Parathyroid adenoma (tissue), 2 donors: ENCODE results near the gene ARSK.

Experiments
- H2AFZ ChIP-seq: fragments of 300-600 bp; sonication (generic); one replicate; pipeline ENCODE4 v1.7.0; 2017; ENCODE audit warnings: antibody characterized with exemption, mild to moderate bottlenecking
- H3K27ac ChIP-seq: fragments of 300-600 bp; sonication (generic); one replicate; pipeline ENCODE4 v1.7.0; 2017
- H3K27me3 ChIP-seq: fragments of 300-600 bp; sonication (generic); one replicate; pipeline ENCODE4 v1.7.0; 2017; ENCODE audit warnings: low read length; ENCODE audit not compliant: control insufficient read depth, insufficient read depth
- H3K36me3 ChIP-seq: fragments of 300-600 bp; sonication (generic); one replicate; pipeline ENCODE4 v1.7.0; 2017; ENCODE audit warnings: low read length; ENCODE audit not compliant: control insufficient read depth, insufficient read depth
- H3K4me1 ChIP-seq: fragments of 300-600 bp; sonication (generic); one replicate; pipeline ENCODE4 v1.7.0; 2017; ENCODE audit warnings: control low read depth
- H3K4me2 ChIP-seq: fragments of 300-600 bp; sonication (generic); one replicate; pipeline ENCODE4 v1.7.0; 2017; ENCODE audit warnings: low read length
- H3K4me3 ChIP-seq: fragments of 300-600 bp; sonication (generic); one replicate; pipeline ENCODE4 v1.7.0; 2017; ENCODE audit warnings: low read depth, low read length
- H3K79me2 ChIP-seq: fragments of 300-600 bp; sonication (generic); one replicate; pipeline ENCODE4 v1.7.0; 2017; ENCODE audit warnings: control low read depth
- H3K9ac ChIP-seq: fragments of 300-600 bp; sonication (generic); one replicate; pipeline ENCODE4 v1.7.0; 2017; ENCODE audit warnings: mild to moderate bottlenecking
- H3K9me3 ChIP-seq: fragments of 300-600 bp; sonication (generic); one replicate; pipeline ENCODE4 v1.7.0; 2017; ENCODE audit warnings: low read length; ENCODE audit not compliant: control insufficient read depth
- TF ChIP-seq, protein P1 (sequence below): fragments of 300-600 bp; sonication (generic); IDR thresholded peaks from one replicate; pipeline ENCODE4 v1.7.0; 2017; ENCODE audit warnings: antibody characterized with exemption, mild to moderate bottlenecking
- donor health status: primary hyperparathyroidism.

The ARSK gene, protein sequence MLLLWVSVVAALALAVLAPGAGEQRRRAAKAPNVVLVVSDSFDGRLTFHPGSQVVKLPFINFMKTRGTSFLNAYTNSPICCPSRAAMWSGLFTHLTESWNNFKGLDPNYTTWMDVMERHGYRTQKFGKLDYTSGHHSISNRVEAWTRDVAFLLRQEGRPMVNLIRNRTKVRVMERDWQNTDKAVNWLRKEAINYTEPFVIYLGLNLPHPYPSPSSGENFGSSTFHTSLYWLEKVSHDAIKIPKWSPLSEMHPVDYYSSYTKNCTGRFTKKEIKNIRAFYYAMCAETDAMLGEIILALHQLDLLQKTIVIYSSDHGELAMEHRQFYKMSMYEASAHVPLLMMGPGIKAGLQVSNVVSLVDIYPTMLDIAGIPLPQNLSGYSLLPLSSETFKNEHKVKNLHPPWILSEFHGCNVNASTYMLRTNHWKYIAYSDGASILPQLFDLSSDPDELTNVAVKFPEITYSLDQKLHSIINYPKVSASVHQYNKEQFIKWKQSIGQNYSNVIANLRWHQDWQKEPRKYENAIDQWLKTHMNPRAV

DNA sequence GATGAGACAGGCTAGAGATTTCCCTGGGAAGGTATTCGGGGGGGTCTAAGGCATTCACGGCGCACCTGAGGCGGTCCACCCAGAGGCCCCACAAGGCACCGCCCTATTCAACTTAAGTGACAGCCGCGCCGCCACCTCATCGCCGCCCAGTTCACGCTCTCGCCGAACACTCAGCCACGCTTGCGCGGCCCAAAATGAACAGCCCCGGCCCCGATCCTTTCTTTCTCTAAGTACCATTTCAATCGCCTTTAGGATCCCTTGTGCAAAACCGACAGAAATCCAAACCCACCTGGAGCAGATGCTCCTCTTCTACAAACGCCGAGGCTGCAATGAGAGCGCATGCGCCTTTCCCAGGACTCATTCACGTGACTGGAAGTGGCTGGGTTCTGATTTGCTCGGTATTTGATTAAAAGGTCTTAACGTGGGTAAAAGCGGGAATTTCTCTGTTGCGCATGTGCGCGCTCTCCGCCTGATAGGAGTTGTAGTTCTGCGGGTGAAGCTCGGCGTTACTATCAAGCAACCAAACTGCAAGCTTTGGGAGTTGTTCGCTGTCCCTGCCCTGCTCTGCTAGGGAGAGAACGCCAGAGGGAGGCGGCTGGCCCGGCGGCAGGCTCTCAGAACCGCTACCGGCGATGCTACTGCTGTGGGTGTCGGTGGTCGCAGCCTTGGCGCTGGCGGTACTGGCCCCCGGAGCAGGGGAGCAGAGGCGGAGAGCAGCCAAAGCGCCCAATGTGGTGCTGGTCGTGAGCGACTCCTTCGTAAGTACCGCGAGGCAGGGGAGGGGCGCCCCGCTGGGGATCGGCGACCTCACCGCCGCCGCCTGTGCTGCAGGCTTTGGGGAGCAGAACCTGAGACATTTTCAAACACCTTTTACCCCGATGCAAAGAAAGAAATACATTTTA, at the start of gene ARSK, which contains the start of gene SKIC3:
ARSK (plus strand) TSS at position 455 of the 902 bp plus-strand sequence; CDS start at position 633, 178 bp downstream.
SKIC3 (minus strand) TSS at position 331 of the 902 bp plus-strand sequence. CDS start 7,827 bp downstream, outside the sequence.
- H3K9ac ChIP-seq, result peak within 1 kb of the TSS; percentile 9
- H3K36me3 ChIP-seq, result no peaks in the 10 kb centered on the region
- no peaks in the 10 kb centered on the region for H3K79me2 ChIP-seq
- H2AFZ ChIP-seq, result peak within 1 kb of the TSS; percentile 95
- TF ChIP-seq, protein P1, sequence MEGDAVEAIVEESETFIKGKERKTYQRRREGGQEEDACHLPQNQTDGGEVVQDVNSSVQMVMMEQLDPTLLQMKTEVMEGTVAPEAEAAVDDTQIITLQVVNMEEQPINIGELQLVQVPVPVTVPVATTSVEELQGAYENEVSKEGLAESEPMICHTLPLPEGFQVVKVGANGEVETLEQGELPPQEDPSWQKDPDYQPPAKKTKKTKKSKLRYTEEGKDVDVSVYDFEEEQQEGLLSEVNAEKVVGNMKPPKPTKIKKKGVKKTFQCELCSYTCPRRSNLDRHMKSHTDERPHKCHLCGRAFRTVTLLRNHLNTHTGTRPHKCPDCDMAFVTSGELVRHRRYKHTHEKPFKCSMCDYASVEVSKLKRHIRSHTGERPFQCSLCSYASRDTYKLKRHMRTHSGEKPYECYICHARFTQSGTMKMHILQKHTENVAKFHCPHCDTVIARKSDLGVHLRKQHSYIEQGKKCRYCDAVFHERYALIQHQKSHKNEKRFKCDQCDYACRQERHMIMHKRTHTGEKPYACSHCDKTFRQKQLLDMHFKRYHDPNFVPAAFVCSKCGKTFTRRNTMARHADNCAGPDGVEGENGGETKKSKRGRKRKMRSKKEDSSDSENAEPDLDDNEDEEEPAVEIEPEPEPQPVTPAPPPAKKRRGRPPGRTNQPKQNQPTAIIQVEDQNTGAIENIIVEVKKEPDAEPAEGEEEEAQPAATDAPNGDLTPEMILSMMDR, result peak; percentile 46
- peak within 1 kb of the TSS; percentile 71 for H3K4me2 ChIP-seq
- peak within 1 kb of the TSS; percentile 85 for H3K4me3 ChIP-seq
- no peaks in the 10 kb centered on the region for H3K9me3 ChIP-seq
- H3K27me3 ChIP-seq, result no peaks in the 10 kb centered on the region
- H3K27ac ChIP-seq, result peak within 1 kb of the TSS; percentile 83
- peaks cover 4% of the 10 kb centered on the region for H3K4me1 ChIP-seq

DNA sequence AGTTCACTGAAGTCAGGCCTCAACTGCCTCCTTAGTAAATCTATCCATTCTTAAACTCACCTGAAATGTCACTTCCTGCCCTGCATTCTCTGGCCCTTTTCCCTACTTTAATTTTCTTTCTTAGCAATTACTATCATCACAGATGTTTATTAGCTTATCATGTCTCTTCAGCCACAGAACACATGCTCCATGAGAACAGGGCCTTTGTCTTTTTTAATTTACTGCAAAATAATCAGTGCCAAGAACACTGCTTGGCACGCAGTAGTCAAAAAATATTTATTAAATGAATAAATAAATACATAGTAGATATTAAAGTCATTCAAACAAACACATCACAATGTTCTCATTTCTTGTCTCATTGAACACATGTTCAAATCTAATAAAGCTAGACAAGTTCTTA, 46.4 kb upstream of the ARSK start:
- H3K9me3 ChIP-seq, result no peaks in the 10 kb centered on the region
- H3K27me3 ChIP-seq, result no peaks in the 10 kb centered on the region
- TF ChIP-seq, protein P1, result no peak
- no peaks in the 10 kb centered on the region for H3K79me2 ChIP-seq
- H3K36me3 ChIP-seq, result no peaks in the 10 kb centered on the region
- no peak overlapping the region for H2AFZ ChIP-seq
- H3K27ac ChIP-seq, result no peak overlapping the region
- H3K4me2 ChIP-seq, result no peak overlapping the region
- H3K4me1 ChIP-seq, result no peaks in the 10 kb centered on the region
- H3K9ac ChIP-seq, result no peak overlapping the region
- H3K4me3 ChIP-seq, result no peak overlapping the region

DNA sequence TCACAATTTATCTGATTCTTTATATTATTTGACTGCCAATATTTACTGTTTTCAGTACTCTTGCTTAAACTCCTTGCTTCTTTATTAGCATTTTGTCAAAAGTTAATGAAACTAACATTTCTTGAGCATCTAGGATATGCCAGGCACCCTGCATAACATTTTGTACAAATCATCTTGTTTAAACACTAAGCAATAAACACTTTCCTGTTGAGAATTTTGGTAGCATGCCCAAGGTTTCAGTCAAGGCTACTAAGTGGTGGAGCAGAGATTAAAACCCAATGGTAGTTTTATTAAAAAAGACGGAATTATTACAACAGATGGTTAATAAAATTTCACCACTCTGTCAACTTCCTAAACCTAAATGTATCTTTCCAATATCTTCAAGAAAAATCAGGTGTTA, 43.3 kb upstream of the ARSK start:
- H3K9me3 ChIP-seq, result no peaks in the 10 kb centered on the region
- H3K4me1 ChIP-seq, result no peaks in the 10 kb centered on the region
- no peaks in the 10 kb centered on the region for H3K36me3 ChIP-seq
- H3K27ac ChIP-seq, result no peak overlapping the region
- no peaks in the 10 kb centered on the region for H3K27me3 ChIP-seq
- no peaks in the 10 kb centered on the region for H3K79me2 ChIP-seq
- H2AFZ ChIP-seq, result no peak overlapping the region
- no peak overlapping the region for H3K4me3 ChIP-seq
- TF ChIP-seq, protein P1, result no peak
- no peak overlapping the region for H3K4me2 ChIP-seq
- H3K9ac ChIP-seq, result no peak overlapping the region

DNA sequence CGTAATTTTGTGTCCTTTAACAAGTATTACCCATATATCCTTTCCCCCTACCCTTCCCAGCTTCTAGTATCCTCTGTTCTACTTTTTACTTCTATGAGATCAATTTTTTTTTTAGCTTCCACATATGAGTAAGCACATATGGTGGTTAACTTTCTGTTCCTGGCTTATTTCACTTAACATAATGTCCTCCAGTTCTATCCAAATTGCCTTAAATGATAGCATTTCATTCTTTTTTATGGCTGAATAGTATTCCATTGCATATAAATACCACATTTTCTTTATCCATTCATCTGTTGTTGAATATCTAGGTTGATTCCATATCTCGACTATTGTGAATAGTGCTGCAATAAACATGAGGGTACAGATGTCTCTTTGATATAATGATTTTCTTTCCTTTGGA, 36.5 kb upstream of the ARSK start:
- no peak overlapping the region for H3K4me3 ChIP-seq
- TF ChIP-seq, protein P1, result no peak

More for the DNA sequence above, 36.5 kb upstream of the ARSK start:
- Histone ChIP-seq H3K36me3 (no peaks in the 10 kb centered on the region), H3K27ac (no peak overlapping the region), H3K27me3 (no peaks in the 10 kb centered on the region), H3K9ac (no peak overlapping the region), H3K9me3 (no peaks in the 10 kb centered on the region), H3K4me2 (no peak overlapping the region), H3K4me1 (no peaks in the 10 kb centered on the region), H2AFZ (no peak overlapping the region), H3K79me2 (no peaks in the 10 kb centered on the region)
